Spleen (tissue), 11 donors: ENCODE data around the gene SPACA7. TPM values are rescaled to one million over a fixed set of nuclear protein-coding genes. Genes with fewer than 3 reads are reported as not detected.

ENCODE experiments used
- DNase-seq: peaks from one replicate; pipeline ENCODE4 v3.0.0-alpha.2; 2020
- H3K27ac ChIP-seq, 8 donors: fragments of 200-600 bp; sonication (generic) in 7 of 8; 1 replicate in 4 of 8; 2 replicates in 4 of 8; pipeline versions ENCODE4 v1.5.0 to v1.8.0; 2016 to 2021; ENCODE audit warnings: inconsistent platforms in 4 of 8, mild to moderate bottlenecking in 4 of 8, moderate library complexity in 1 of 8
- H3K27me3 ChIP-seq, 7 donors: fragments of 200-600 bp; sonication (generic) in 6 of 7; replicated peaks in 1 of 7; 1 replicate in 4 of 7; 2 replicates in 3 of 7; pipeline versions ENCODE4 v1.5.0 to v1.8.0; 2016 to 2021; ENCODE audit warnings: inconsistent platforms in 3 of 7, mild to moderate bottlenecking in 1 of 7
- H3K36me3 ChIP-seq, 6 donors: fragments of 200-600 bp; sonication (generic) in 5 of 6; 1 replicate in 4 of 6; 2 replicates in 2 of 6; pipeline versions ENCODE4 v1.5.0 to v1.8.0; 2016 to 2021; ENCODE audit warnings: inconsistent platforms in 2 of 6
- H3K4me1 ChIP-seq, 6 donors: fragments of 200-600 bp; sonication (generic) in 5 of 6; 1 replicate in 3 of 6; 2 replicates in 3 of 6; pipeline versions ENCODE4 v1.5.0 to v1.8.0; 2016 to 2021; ENCODE audit warnings: inconsistent platforms in 3 of 6
- H3K4me3 ChIP-seq, 8 donors: fragments of 200-600 bp; sonication (generic) in 7 of 8; 1 replicate in 4 of 8; 2 replicates in 4 of 8; pipeline versions ENCODE4 v1.5.0 to v1.8.0; 2016 to 2021; ENCODE audit warnings: inconsistent platforms in 4 of 8, mild to moderate bottlenecking in 4 of 8, moderate library complexity in 2 of 8
- H3K9me3 ChIP-seq, 8 donors: fragments of 200-600 bp; sonication (generic) in 7 of 8; 1 replicate in 4 of 8; 2 replicates in 4 of 8; pipeline versions ENCODE4 v1.5.0 to v1.8.0; 2016 to 2021; ENCODE audit warnings: inconsistent platforms in 4 of 8
- POLR2A ChIP-seq, 3 donors: fragments of 450-650 bp; IDR thresholded peaks; one replicate each; pipeline ENCODE4 v1.5.1; 2017; ENCODE audit warnings: antibody characterized with exemption in 3 of 3, mild to moderate bottlenecking in 1 of 3
- POLR2AphosphoS5 ChIP-seq, 3 donors: sonication (generic); formaldehyde crosslinking; IDR thresholded peaks; one replicate each; pipeline ENCODE4 v1.5.1; 2017; ENCODE audit warnings: antibody characterized with exemption in 3 of 3
- WGBS, 5 donors: extraction: QIAGEN DNeasy Blood & Tissue Kit in 3 of 5; methylation state at CpG; one replicate each; pipeline versions ENCODE4 v1.1.5 to v1.1.7; 2013 to 2018; 5-methylcytosine and 5-hydroxymethylcytosine counted together
- intact Hi-C: fragments of 100-400 bp; cut with DNase I; formaldehyde crosslinking; loops from one replicate; pipeline ENCODE4 v1.15.0; 2023; ENCODE audit warnings: low total_unique reads
- polyA plus RNA-seq, 3 donors: library from polyadenylated mRNA; stranded (reverse); fragments of 200-250 nt; gene quantifications; one replicate each; pipeline ENCODE4 v1.2.1, GENCODE V29; 2013
- total RNA-seq, 7 donors: library from RNA; depleted of rRNA in 3 of 7; stranded (reverse); fragments of >200 nt in 3 of 7; fragmentation: NEBNext Ultra II Directional in 4 of 7; extraction: Animal tissue kit (Norgen Biotek cat#: 25700) in 4 of 7; gene quantifications; one replicate each; pipeline versions ENCODE4 v1.1.0 to v1.2.1, GENCODE V29; 2016 to 2021
- TF ChIP-seq, protein P1 (sequence below), 11 experiments: fragments of 200-600 bp in 7 of 11; fragments of 450-650 bp in 4 of 11; sonication (generic) in 4 of 11; IDR thresholded peaks in 8 of 11; conservative IDR thresholded peaks in 3 of 11; 1 replicate in 7 of 11; 2 replicates in 4 of 11; pipeline versions ENCODE4 v1.4.0 to v1.8.0; 2016 to 2021; ENCODE audit warnings: antibody characterized with exemption in 11 of 11, inconsistent platforms in 4 of 11, mild to moderate bottlenecking in 1 of 11
- donor health status: healthy with polysubstance abuse.
- donor health status: DM: no; HTN: no; CAD: no; lungs with moderate emphysema.
- donor health status: DM: no; HTN: no; CAD: no.
- donor health status: Bipolar disorder and iron deficiency.
- donor health status: healthy.
- donor health status: DM: no; HTN: no; CAD: no.
- donor health status: DM: yes; HTN: yes; CAD: no.

The SPACA7 gene
- total and polyA plus RNA-seq, 10 donors = not detected

DNA sequence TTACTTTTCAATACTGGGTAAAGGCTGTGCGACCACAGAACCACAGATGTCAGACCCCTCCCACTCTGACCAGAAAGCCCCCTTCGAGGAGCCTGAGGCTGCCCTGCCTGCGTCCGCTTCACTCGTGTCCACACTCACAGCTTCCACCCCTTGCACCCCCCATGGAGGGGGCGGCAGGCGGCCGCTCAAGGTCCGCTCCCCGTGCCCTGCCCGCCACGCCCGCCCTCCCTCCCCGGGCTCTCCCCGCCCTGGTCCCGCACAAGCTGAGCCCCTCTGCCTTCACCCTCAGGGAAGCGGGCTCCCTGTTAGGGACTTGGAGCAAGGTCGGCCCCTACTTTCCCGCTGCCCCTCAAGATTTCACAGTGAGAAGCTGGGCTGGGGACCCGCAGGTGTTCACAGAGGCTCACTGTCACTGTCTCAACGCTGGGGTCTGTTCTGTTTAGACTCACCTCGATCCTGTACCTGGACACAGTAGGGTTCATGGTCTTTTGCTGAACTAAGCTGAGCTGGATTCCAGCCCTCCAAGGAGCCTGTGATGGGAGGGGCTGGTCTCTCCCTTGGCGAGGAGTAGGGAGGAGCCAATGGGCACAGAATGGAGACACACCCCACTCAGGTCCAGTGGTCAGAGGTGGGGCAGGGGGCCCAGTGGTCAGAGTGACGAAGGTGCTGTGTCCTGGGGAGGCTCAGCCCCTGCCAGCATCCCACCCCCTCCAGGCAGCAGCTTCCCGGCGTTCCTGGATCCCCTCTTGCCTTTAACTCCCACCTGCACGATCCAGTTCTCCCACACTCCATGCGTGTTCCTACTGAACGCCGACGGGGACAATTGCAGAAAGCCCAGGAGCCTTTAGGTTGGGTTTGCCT, 69.5 kb downstream of the SPACA7 start:
- TF ChIP-seq, protein P1, sequence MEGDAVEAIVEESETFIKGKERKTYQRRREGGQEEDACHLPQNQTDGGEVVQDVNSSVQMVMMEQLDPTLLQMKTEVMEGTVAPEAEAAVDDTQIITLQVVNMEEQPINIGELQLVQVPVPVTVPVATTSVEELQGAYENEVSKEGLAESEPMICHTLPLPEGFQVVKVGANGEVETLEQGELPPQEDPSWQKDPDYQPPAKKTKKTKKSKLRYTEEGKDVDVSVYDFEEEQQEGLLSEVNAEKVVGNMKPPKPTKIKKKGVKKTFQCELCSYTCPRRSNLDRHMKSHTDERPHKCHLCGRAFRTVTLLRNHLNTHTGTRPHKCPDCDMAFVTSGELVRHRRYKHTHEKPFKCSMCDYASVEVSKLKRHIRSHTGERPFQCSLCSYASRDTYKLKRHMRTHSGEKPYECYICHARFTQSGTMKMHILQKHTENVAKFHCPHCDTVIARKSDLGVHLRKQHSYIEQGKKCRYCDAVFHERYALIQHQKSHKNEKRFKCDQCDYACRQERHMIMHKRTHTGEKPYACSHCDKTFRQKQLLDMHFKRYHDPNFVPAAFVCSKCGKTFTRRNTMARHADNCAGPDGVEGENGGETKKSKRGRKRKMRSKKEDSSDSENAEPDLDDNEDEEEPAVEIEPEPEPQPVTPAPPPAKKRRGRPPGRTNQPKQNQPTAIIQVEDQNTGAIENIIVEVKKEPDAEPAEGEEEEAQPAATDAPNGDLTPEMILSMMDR (IDR thresholded peaks at IDR 0.05 in 8 of 11, conservative IDR thresholded peaks at IDR 0.05 in 3 of 11) = no peak
- TF ChIP-seq POLR2AphosphoS5 (IDR thresholded peaks at IDR 0.05) (no peak), POLR2A (IDR thresholded peaks at IDR 0.05) (no peak)
- no peaks in the 10 kb centered on the region for H3K36me3 ChIP-seq
- 69 to 76% (median 72%) methylated on average over 18 to 31 of the region's 31 CpGs for WGBS, 5 donors
- DNase-seq = peak; percentile 63
- peaks cover 0 to 79% (median 18%) of the 10 kb centered on the region in 7 donors for H3K27me3 ChIP-seq
- intact Hi-C loops = no loop called here
- H3K27ac ChIP-seq = no peak overlapping the region
- H3K4me1 ChIP-seq = peaks cover 0 to 8% (median 2%) of the 10 kb centered on the region in 6 donors
- no peaks in the 10 kb centered on the region for H3K9me3 ChIP-seq
- H3K4me3 ChIP-seq = no peak overlapping the region

GRCh38 chr13:112446347-112446861, 70.2 kb downstream of the SPACA7 start:
- no peaks in the 10 kb centered on the region for H3K9me3 ChIP-seq
- peaks cover 0 to 77% (median 18%) of the 10 kb centered on the region in 7 donors for H3K27me3 ChIP-seq
- H3K4me1 ChIP-seq = peaks cover 0 to 8% (median 2%) of the 10 kb centered on the region in 6 donors
- DNase-seq = peak; percentile 59
- H3K27ac ChIP-seq = no peak overlapping the region
- no peaks in the 10 kb centered on the region for H3K36me3 ChIP-seq
- WGBS, 5 donors = 63 to 76% (median 71%) methylated on average over 10 to 12 of the region's 12 CpGs
- intact Hi-C loops = no loop called here
- no peak overlapping the region for H3K4me3 ChIP-seq
- no peak for TF ChIP-seq POLR2A (IDR thresholded peaks at IDR 0.05)
- TF ChIP-seq POLR2AphosphoS5 (IDR thresholded peaks at IDR 0.05) = no peak
- TF ChIP-seq, protein P1 (IDR thresholded peaks at IDR 0.05 in 8 of 11, conservative IDR thresholded peaks at IDR 0.05 in 3 of 11) = no peak

- H3K27ac ChIP-seq = no peak overlapping the region
- peaks cover 0 to 77% (median 18%) of the 10 kb centered on the region in 7 donors for H3K27me3 ChIP-seq
- no peak overlapping the region for H3K4me3 ChIP-seq
- no peak for TF ChIP-seq POLR2AphosphoS5 (IDR thresholded peaks at IDR 0.05)
- TF ChIP-seq POLR2A (IDR thresholded peaks at IDR 0.05) = no peak
- TF ChIP-seq, protein P1 (IDR thresholded peaks at IDR 0.05 in 8 of 11, conservative IDR thresholded peaks at IDR 0.05 in 3 of 11) = no peak
- WGBS, 5 donors = 81 to 93% (median 90%) methylated on average over 13 to 14 of the region's 14 CpGs
- H3K9me3 ChIP-seq = no peaks in the 10 kb centered on the region
- peak; percentile 53 for DNase-seq
- peaks cover 0 to 8% (median 2%) of the 10 kb centered on the region in 6 donors for H3K4me1 ChIP-seq
- intact Hi-C loops = no loop called here
- no peaks in the 10 kb centered on the region for H3K36me3 ChIP-seq
These were observed 70.7 kb downstream of the SPACA7 start for GRCh38 chr13:112446867-112447266.

GRCh38 chr13:112447306-112447705, 71.2 kb downstream of the SPACA7 start:
- Histone ChIP-seq H3K27me3 (peaks cover 0 to 77% (median 18%) of the 10 kb centered on the region in 7 donors), H3K4me1 (peaks cover 0 to 8% (median 2%) of the 10 kb centered on the region in 6 donors), H3K27ac (no peak overlapping the region), H3K4me3 (no peak overlapping the region), H3K9me3 (no peaks in the 10 kb centered on the region), H3K36me3 (no peaks in the 10 kb centered on the region)
- peak; percentile 53 for DNase-seq
- 82 to 91% (median 86%) methylated on average over 2 of the region's 2 CpGs; no CpG with 5 or more reads in 2 of the 5 donors for WGBS, 5 donors
- intact Hi-C loops = no loop called here
- TF ChIP-seq POLR2A (IDR thresholded peaks at IDR 0.05) = no peak
- no peak for TF ChIP-seq POLR2AphosphoS5 (IDR thresholded peaks at IDR 0.05)
- TF ChIP-seq, protein P1 (IDR thresholded peaks at IDR 0.05 in 8 of 11, conservative IDR thresholded peaks at IDR 0.05 in 3 of 11) = no peak
